HAP-1 (cell line): ENCODE results near the gene ZBTB7C.

Experiments used
- DNase-seq, 2 experiments: peaks; one replicate each; pipeline ENCODE4 v3.0.0-alpha.2; 2016 to 2020; ENCODE audit warnings: low spot score in 2 of 2
- H3K27me3 ChIP-seq: fragments of 250-450 bp; sonication (Bioruptor Pico); 2 replicates; pipeline ENCODE4 v1.5.1; 2020; ENCODE audit warnings: low read depth, mild to moderate bottlenecking, moderate library complexity
- H3K36me3 ChIP-seq: fragments of 250-450 bp; sonication (Bioruptor Pico); replicated peaks from 2 replicates; pipeline ENCODE4 v1.5.1; 2020; ENCODE audit warnings: mild to moderate bottlenecking
- H3K4me1 ChIP-seq: fragments of 250-450 bp; sonication (Bioruptor Pico); 2 replicates; pipeline ENCODE4 v1.5.1; 2020; ENCODE audit warnings: mild to moderate bottlenecking
- H3K4me3 ChIP-seq: fragments of 250-450 bp; sonication (Bioruptor Pico); 2 replicates; pipeline ENCODE4 v1.5.1; 2020; ENCODE audit warnings: mild to moderate bottlenecking, moderate library complexity
- H3K9me3 ChIP-seq: fragments of 250-450 bp; sonication (Bioruptor Pico); 2 replicates; pipeline ENCODE4 v1.5.1; 2020; ENCODE audit warnings: mild to moderate bottlenecking, moderate library complexity
- in situ Hi-C: fragments of 300-500 bp; cut with MboI; formaldehyde crosslinking; loops from 3 replicates; pipeline ENCODE4 v1.14.3; 2020; ENCODE audit warnings: low sequenced_read_pairs, inconsistent platforms, mixed read lengths

ZBTB7C gene

GRCh38 chr18:48363175-48363574, 46.0 kb downstream of the ZBTB7C start:
- H3K27me3 ChIP-seq: no peaks in the 10 kb centered on the region
- H3K9me3 ChIP-seq: no peaks in the 10 kb centered on the region
- H3K4me3 ChIP-seq: no peak overlapping the region
- in situ Hi-C loops: no loop called here
- no peaks in the 10 kb centered on the region for H3K36me3 ChIP-seq
- no peak for DNase-seq
- no peaks in the 10 kb centered on the region for H3K4me1 ChIP-seq

- Histone ChIP-seq H3K4me1 (no peaks in the 10 kb centered on the region), H3K36me3 (no peaks in the 10 kb centered on the region), H3K4me3 (no peak overlapping the region), H3K27me3 (no peaks in the 10 kb centered on the region), H3K9me3 (no peaks in the 10 kb centered on the region)
- DNase-seq: no peak
- in situ Hi-C loops: no loop called here
Observed at GRCh38 chr18:48361801-48362200, 47.4 kb downstream of the ZBTB7C start.

- no peaks in the 10 kb centered on the region for H3K27me3 ChIP-seq
- in situ Hi-C loops: no loop called here
- no peak for DNase-seq
Observed at GRCh38 chr18:48360376-48361021, 48.7 kb downstream of the ZBTB7C start.

GRCh38 chr18:48359626-48360025, 49.6 kb downstream of the ZBTB7C start:
- Histone ChIP-seq H3K9me3 (no peaks in the 10 kb centered on the region), H3K36me3 (no peaks in the 10 kb centered on the region), H3K4me1 (no peaks in the 10 kb centered on the region), H3K27me3 (no peaks in the 10 kb centered on the region), H3K4me3 (no peak overlapping the region)
- DNase-seq: no peak
- in situ Hi-C loops: no loop called here

More at GRCh38 chr18:48360376-48361021, 48.7 kb downstream of the ZBTB7C start:
- no peaks in the 10 kb centered on the region for H3K36me3 ChIP-seq
- no peaks in the 10 kb centered on the region for H3K4me1 ChIP-seq
- H3K9me3 ChIP-seq: no peaks in the 10 kb centered on the region
- H3K4me3 ChIP-seq: no peak overlapping the region

- H3K4me1 ChIP-seq: no peaks in the 10 kb centered on the region
- no peaks in the 10 kb centered on the region for H3K27me3 ChIP-seq
- DNase-seq: no peak
- no peak overlapping the region for H3K4me3 ChIP-seq
- H3K36me3 ChIP-seq: no peaks in the 10 kb centered on the region
- H3K9me3 ChIP-seq: no peaks in the 10 kb centered on the region
- in situ Hi-C loops: no loop called here
Observed at GRCh38 chr18:48358868-48359267, 50.3 kb downstream of the ZBTB7C start.

- in situ Hi-C loops: no loop called here
- Histone ChIP-seq H3K9me3 (no peaks in the 10 kb centered on the region), H3K4me1 (no peaks in the 10 kb centered on the region), H3K36me3 (no peaks in the 10 kb centered on the region), H3K27me3 (no peaks in the 10 kb centered on the region), H3K4me3 (no peak overlapping the region)
- no peak for DNase-seq
Observed at GRCh38 chr18:48356909-48357631, 52.1 kb downstream of the ZBTB7C start.

- DNase-seq: no peak
- Histone ChIP-seq H3K4me3 (no peak overlapping the region), H3K9me3 (no peaks in the 10 kb centered on the region), H3K27me3 (no peaks in the 10 kb centered on the region), H3K4me1 (no peaks in the 10 kb centered on the region), H3K36me3 (no peaks in the 10 kb centered on the region)
- in situ Hi-C loops: no loop called here
Observed at GRCh38 chr18:48356151-48356745, 52.9 kb downstream of the ZBTB7C start.

GRCh38 chr18:48355276-48356115, 53.7 kb downstream of the ZBTB7C start:
- in situ Hi-C loops: no loop called here
- DNase-seq: no peak
- no peak overlapping the region for H3K4me3 ChIP-seq
- H3K27me3 ChIP-seq: no peaks in the 10 kb centered on the region
- H3K36me3 ChIP-seq: no peaks in the 10 kb centered on the region
- no peaks in the 10 kb centered on the region for H3K9me3 ChIP-seq
- no peaks in the 10 kb centered on the region for H3K4me1 ChIP-seq

GRCh38 chr18:48354746-48355260, 54.4 kb downstream of the ZBTB7C start:
- H3K4me3 ChIP-seq: no peak overlapping the region
- H3K27me3 ChIP-seq: no peaks in the 10 kb centered on the region
- H3K9me3 ChIP-seq: no peaks in the 10 kb centered on the region
- no peak for DNase-seq
- no peaks in the 10 kb centered on the region for H3K4me1 ChIP-seq
- H3K36me3 ChIP-seq: no peaks in the 10 kb centered on the region
- in situ Hi-C loops: no loop called here

- Histone ChIP-seq H3K9me3 (no peaks in the 10 kb centered on the region), H3K27me3 (no peaks in the 10 kb centered on the region), H3K4me3 (no peak overlapping the region), H3K4me1 (no peaks in the 10 kb centered on the region), H3K36me3 (no peaks in the 10 kb centered on the region)
- DNase-seq: no peak
- in situ Hi-C loops: no loop called here
Observed at GRCh38 chr18:48352051-48352755, 57.0 kb downstream of the ZBTB7C start.

GRCh38 chr18:48351216-48352050, 57.8 kb downstream of the ZBTB7C start:
- Histone ChIP-seq H3K4me3 (no peak overlapping the region), H3K27me3 (no peaks in the 10 kb centered on the region), H3K4me1 (no peaks in the 10 kb centered on the region), H3K36me3 (no peaks in the 10 kb centered on the region), H3K9me3 (no peaks in the 10 kb centered on the region)
- in situ Hi-C loops: no loop called here
- no peak for DNase-seq

- H3K36me3 ChIP-seq: no peaks in the 10 kb centered on the region
- no peaks in the 10 kb centered on the region for H3K4me1 ChIP-seq
- in situ Hi-C loops: no loop called here
- DNase-seq: no peak
- no peaks in the 10 kb centered on the region for H3K9me3 ChIP-seq
- H3K27me3 ChIP-seq: peaks cover 11% of the 10 kb centered on the region; the same call in 1 of the 2 replicates
- no peak overlapping the region for H3K4me3 ChIP-seq
Observed at GRCh38 chr18:48348739-48349138, 60.4 kb downstream of the ZBTB7C start.
